ENCODE results near the gene MCM5.
"Not testable (repeated sequence)": the region's sequence is repeated elsewhere in the genome, so short reads cannot be mapped to it uniquely, and the experiment has no call there.

MCM5 gene

GRCh38 chr22:35377735-35378134 is 22.2 kb upstream of the MCM5 start:
- DNase-seq: peak in 1 of 10 donors; percentile 42
- intact Hi-C loops (cut with DNase I): no loop called here

- no peak for DNase-seq
- intact Hi-C loops (cut with DNase I): no loop called here
These were observed 21.3 kb upstream of the MCM5 start for GRCh38 chr22:35378621-35379020.

- DNase-seq: peak in 1 of 10 donors; percentile 14
- intact Hi-C loops (cut with DNase I): no loop called here
These were observed 20.6 kb upstream of the MCM5 start for GRCh38 chr22:35379146-35379993.

GRCh38 chr22:35380013-35380412 is 19.9 kb upstream of the MCM5 start:
- intact Hi-C loops (cut with DNase I): loop anchor here (2.0 kb wide), 1 partner anchor 29 kb away; no protein-coding TSS in a partner anchor
- DNase-seq: peak in 1 of 10 donors; percentile 44

DNA sequence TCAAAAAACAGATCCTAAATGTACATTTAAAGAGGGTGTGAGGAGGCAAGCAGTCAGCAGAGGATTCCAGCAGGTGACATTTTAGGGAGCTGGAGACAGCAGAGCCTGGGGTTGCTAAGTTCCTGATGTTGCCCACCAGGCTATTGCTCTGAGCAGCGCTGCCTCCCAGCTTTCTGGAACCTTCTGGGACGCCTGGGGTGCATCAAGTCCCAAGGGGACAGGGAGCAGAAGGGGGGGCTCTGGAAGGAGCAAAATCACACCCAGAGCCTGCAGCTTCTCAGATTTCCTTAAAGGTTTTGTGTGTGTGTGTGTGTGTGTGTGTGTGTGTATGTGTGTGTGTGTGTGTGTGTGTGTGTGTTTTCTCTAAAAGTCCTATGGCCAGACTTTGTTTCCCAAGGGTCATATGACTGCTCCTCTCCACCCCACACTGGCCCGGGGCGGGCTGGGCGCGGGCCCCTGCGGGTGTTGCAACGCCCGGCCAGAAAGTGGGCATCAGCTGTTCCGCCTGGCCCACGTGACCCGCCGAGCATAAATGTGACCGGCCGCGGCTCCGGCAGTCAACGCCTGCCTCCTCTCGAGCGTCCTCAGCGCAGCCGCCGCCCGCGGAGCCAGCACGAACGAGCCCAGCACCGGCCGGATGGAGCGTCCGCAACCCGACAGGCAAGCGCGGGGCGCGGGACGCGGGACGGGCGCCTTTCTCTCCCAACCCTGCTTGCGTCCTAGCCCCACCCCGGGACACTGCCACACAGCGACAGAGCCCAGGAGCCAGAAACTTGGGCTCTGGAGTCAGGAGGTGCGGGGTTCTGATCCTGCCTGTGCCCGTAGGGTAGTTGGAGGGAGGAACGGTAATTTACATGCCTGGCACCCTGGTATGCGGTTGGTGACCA is 19.2 kb upstream of the MCM5 start, which contains the start of gene HMOX1:
TSS of gene HMOX1 (plus strand) at position 560 of the 887 bp plus-strand sequence. CDS start at position 638, 78 bp downstream.
- intact Hi-C loops (cut with DNase I): loop anchor here (2.0 kb wide), 1 partner anchor 30 kb away; no protein-coding TSS in a partner anchor

GRCh38 chr22:35381424-35382009 is 18.4 kb upstream of the MCM5 start:
- intact Hi-C loops (cut with DNase I): loop anchor here (2.0 kb wide), 1 partner anchor 31 kb away; no protein-coding TSS in a partner anchor
- peak in 1 of 10 donors; percentile 60 for DNase-seq

More for the DNA sequence above, 19.2 kb upstream of the MCM5 start, which contains the start of gene HMOX1:
- DNase-seq: peak; percentile 80 to 97 (median 85)

DNA sequence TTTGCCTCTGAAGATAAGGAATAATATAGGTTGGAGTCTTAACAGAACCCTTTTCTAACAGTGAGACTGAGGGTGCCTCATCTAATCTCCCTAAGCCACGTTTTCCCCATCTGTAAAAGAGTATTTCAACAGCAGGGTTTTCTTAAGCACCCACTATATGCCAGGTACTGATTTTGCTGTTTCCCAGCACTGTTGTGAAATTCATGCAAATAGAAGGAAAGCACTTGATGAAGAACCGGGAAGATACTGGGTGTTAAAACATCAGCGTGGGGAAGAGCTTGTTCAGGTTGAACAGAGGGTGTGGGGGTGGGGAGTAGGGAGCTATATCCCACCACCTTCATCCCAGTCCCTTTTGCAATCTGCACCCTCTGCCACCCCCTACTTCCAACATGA is 16.3 kb upstream of the MCM5 start:
- DNase-seq: no peak
- intact Hi-C loops (cut with DNase I): no loop called here

DNA sequence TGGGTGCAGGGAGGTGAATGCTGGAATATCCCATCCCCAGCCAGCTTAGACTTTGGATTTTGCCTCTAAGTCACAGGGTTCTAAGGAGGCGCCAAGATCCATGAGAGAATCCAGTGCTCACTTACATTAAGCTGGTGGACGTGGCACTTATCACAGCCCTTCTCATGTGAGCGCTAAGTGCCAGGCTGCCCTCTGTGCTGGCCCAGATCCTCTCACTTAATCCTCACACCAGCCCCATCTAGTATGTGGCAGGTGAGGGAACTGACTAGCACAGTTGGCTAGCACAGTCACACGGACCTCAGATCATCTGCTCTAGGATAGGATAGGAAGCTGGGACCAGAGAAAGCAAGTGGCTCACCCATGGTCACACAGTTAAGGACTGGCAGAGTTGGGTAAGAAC is 15.4 kb upstream of the MCM5 start:
- intact Hi-C loops (cut with DNase I): no loop called here
- peak in 1 of 10 donors; percentile 5 for DNase-seq

DNA sequence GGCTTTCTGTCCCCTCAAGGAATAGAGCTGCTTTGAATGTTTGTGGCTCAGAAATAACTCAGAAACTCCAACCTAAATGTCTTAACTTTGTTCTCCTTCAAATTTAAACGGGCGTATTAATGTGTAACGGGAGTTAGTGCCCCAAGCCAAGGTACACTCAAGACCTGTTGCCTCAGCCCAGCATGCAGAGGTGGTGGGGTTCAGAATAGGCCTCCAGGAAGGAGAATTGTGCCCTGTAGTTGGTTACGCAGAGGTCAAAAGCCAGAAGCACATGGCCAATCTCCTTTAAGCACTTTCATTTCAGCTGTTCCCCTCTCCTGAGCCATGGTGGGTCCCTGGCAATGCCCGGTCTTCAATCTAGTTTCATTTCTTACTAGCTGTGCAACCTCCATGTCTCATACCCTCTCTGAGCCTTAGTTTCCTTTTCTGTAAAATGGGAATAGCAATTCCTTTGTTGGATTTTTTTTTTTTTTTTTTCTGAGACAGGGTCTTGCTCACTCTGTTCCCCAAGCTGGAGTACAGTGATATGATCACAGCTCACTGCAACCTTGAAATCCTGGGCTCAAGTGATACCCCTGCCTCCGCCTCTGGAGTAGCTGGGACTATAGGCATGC is 14.9 kb upstream of the MCM5 start:
- DNase-seq: no peak
- intact Hi-C loops (cut with DNase I): no loop called here

GRCh38 chr22:35386670-35387288 is 13.2 kb upstream of the MCM5 start:
- peak in 1 of 10 donors; percentile 62 for DNase-seq
- intact Hi-C loops (cut with DNase I): no loop called here

DNA sequence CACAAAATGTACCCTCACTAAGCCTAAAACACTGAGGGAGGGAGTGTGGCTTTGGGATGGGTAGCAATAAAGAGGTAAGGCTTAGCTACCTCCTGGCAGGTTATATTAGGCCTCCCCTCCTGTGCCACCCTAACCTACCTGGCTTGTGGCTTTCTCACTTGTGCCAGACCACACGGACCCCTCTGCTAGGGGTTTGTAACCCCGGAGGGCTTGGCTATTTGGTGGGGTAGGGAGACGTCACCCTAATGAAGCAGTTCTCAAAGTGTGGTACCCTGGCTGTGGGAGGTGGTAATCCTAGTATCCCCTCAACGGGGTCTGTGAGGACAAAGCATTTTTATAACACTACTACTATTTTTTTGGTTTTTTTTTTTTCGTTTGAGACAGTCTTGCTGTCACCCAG is 9.0 kb upstream of the MCM5 start:
- DNase-seq: no peak
- intact Hi-C loops (cut with DNase I): no loop called here

DNA sequence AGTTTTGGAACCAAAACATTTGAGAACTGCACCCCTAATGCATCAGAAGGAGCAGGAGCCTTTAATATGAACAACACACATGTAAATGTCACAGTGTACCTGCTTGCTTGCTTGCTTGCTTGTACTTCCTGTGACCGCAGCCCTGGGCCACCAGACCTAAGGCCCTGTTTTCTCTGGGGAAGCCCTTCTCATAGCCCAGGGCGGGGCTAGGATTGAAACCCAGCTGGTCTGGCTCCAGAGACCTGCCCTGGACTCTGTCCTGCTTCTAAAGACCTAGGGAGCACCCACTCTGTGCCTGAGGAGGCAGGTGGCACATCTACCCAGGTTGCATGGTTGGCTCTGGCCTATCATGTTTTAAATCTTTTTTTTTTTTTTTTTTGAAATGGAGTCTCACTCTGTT is 7.6 kb upstream of the MCM5 start:
- no peak for DNase-seq
- intact Hi-C loops (cut with DNase I): no loop called here

DNA sequence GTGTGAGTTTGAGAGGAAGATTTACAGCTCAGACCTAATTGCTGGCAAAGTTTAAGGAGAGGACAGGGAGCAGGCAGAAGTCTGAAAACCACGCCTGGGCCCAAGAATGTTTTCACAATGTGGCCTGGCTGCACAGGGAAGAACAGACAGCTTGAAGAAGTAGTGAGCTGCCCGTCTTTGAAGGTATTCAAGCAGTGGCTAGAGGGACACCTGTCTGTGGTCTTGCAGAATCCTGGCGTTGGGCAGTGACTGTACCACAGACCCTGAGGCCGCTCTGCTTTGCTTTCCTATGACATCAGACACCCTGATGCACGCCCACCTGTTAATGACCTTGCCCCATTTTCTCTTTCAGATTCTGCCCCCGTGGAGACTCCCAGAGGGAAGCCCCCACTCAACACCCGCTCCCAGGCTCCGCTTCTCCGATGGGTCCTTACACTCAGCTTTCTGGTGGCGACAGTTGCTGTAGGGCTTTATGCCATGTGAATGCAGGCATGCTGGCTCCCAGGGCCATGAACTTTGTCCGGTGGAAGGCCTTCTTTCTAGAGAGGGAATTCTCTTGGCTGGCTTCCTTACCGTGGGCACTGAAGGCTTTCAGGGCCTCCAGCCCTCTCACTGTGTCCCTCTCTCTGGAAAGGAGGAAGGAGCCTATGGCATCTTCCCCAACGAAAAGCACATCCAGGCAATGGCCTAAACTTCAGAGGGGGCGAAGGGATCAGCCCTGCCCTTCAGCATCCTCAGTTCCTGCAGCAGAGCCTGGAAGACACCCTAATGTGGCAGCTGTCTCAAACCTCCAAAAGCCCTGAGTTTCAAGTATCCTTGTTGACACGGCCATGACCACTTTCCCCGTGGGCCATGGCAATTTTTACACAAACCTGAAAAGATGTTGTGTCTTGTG is 6.6 kb upstream of the MCM5 start:
- intact Hi-C loops (cut with DNase I): no loop called here
- DNase-seq: no peak

- intact Hi-C loops (cut with DNase I): no loop called here
- DNase-seq: no peak
These were observed 6.0 kb upstream of the MCM5 start for GRCh38 chr22:35394011-35394312.

- no peak for DNase-seq
- intact Hi-C loops (cut with DNase I): no loop called here
These were observed 5.0 kb upstream of the MCM5 start for GRCh38 chr22:35394810-35395563.

DNA sequence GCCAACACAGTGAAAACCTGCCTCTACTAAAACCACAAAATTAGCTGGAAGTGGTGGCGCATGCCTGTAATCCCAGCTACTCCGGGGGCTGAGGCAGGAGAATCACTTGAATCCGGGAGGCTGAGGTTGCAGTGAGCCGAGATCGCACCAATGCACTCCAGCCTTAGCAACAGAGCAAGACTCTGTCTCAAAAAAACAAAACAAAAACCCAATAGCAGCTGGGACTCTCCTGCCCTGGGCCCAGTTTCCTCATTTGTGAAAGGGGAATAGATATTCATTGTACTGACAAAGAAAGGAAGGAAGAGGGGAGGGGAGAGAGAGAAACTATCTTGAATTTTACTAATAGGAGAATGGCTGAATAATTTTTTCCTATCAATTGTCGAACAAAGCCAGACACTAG is 3.3 kb upstream of the MCM5 start:
- peak in 2 of 10 donors; percentile 33 to 55 for DNase-seq
- intact Hi-C loops (cut with DNase I): not testable (repeated sequence)

DNA sequence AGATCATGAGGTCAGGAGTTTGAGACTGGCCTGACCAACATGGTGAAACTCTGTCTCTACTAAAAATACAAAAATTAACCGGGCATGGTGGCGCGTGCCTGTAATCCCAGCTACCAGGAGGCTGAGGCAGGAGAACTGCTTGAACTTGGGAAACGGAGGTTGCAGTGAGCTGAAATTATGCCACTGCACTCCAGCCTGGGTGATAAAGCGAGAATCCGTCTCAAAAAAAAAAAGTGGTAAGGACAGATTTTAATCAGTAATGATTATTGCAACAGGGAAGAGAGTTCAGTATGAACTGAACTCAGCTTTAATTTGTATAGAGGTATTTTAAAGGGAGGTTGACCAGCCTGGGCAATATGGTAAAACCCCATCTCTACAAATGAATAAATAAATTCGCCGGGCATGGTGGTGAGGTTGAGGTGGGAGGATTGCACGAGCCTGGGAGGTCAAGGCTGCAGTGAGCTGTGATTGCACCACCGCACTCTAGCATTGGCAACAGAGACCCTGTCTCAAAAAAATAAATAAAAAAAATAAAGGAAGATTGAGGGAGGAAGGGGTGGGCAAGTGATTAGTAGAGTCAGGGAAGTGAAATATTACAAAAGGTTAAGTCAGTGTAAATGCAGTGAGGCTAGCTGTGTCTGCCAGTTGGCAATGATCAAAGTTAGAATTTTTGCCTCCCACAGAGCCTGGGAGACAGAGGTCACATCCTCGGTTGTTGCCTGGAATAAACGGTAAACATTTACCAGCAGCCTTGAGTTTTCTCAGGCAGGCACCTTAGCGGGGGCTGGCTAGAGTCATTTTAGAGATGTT is 2.6 kb upstream of the MCM5 start:
- intact Hi-C loops (cut with DNase I): no loop called here
- DNase-seq: peak in 1 of 10 donors; percentile 47

Measured in posterior cingulate gyrus (tissue), 11 donors.